ENCODE data around the gene TLL2.

GRCh38 chr10:96431211-96431970 is 82.3 kb downstream of the TLL2 start:
- TF ChIP-seq CTCF (conservative IDR thresholded peaks at IDR 0.05; ENCODE audit: low read depth, low read length) (no peak), EZH2phosphoT487 (IDR thresholded peaks at IDR 0.05; ENCODE audit: borderline replicate concordance, low read length) (no peak)
